NOMO-1 treated with dmso at 0.1 percent for 144 hours (cell line): ENCODE results near the gene NLGN3.

ENCODE experiments used
- DNase-seq: peaks from one replicate; lab custom pipeline; 2025; ENCODE audit not compliant: unreplicated experiment; lab: John Stamatoyannopoulos, UW

The NLGN3 gene

DNA sequence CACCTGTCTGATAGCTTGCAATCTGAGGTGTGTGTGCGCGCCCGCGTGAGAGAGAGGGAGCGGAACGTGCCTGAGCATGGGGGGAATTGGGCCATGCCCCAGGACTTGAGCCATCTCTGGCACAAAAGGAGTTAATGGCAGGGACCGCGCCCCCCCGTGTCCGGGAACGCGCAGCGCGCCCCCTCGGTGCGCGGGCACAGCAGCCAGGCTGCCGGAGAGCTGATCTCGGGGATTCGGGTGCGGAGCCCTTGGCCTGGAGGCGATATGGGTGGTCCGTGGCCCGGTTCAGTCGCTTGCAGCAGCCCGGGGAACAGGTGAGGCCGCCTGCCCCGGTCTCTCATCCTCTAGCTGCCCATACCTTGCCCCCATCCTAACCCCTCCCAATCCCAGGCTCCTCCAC, at the start of gene NLGN3:
NLGN3 (plus strand) TSS at position 191 of the 400 bp plus-strand sequence. CDS start 2,909 bp downstream, outside the sequence.
- DNase-seq: no peak

DNA sequence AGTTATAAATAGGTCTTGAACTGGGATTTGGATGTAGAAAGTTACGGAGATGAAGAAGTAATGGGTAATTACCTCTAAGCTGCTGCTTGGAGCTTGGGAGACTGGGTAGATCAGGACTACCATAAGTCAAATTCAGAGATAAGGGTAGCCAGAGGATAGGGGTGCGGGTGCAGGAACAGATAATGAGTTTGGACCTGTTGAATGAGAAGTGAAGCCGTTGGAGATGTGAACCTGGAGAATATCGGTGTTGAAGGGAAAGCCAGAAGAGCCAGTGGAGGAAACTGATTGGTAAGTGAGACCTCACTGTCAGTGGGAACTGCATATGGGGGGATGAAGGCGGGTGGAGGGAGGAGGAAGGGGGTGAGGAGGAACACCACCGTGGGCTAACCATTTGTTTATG, 49.6 kb upstream of the NLGN3 start:
- DNase-seq: no peak

DNA sequence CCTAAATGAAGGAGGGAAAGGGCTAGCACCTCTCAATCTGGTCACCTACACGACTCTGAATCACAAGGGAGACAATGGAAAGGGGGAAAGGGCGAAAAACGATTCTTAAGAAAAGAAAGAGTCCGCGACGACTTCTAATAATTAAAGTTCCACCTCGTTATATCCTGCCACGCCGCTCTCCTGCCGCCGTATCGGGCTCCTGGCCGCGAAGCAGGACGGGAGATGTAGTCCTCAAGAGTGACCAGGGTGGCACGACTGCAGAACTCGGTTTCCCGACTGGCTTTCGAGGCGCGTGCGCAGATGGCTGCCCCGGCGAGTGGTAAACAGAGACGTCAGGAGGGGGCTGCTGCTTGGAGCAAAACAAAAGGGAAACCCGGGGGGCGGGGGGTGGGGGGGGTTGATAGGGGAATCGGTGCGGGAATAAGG, 49.1 kb upstream of the NLGN3 start, which contains the start of gene FOXO4:
FOXO4 (plus strand) TSS at position 297 of the 426 bp plus-strand sequence. CDS start 678 bp downstream, outside the sequence.
- DNase-seq: peak; percentile 53

DNA sequence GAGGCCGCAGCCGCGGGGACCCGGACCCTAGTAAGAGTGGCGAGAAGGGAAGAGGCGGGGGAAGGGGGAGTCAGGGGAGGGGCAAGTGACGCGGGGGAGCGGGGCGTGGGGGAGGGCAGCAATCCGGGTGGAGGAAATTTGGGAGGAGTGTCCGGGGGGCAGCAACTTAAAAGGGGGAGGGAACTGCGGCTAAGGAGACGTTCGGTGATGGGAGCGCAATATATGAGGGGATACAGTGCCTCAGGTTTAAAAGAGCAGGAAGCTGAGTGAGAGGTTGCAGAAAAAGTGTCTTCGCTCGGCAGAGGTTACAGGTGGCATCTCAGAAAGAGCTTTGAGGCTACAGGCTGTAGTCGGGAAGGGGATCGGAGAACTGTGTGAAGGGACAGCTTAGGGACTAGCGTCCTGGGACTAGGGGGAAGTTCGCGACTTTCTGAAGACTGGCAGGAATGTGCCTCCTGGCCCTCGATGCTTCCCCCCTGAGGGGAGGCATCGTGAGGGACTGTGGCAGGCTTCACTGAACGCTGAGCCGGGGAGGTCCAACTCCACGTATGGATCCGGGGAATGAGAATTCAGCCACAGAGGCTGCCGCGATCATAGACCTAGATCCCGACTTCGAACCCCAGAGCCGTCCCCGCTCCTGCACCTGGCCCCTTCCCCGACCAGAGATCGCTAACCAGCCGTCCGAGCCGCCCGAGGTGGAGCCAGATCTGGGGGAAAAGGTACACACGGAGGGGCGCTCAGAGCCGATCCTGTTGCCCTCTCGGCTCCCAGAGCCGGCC, 48.5 kb upstream of the NLGN3 start:
- DNase-seq: no peak

DNA sequence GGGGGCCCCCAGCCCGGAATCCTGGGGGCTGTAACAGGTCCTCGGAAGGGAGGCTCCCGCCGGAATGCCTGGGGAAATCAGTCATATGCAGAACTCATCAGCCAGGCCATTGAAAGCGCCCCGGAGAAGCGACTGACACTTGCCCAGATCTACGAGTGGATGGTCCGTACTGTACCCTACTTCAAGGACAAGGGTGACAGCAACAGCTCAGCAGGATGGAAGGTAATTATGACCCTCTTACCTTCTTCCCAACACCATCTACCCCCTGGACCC, 47.9 kb upstream of the NLGN3 start:
- no peak for DNase-seq

DNA sequence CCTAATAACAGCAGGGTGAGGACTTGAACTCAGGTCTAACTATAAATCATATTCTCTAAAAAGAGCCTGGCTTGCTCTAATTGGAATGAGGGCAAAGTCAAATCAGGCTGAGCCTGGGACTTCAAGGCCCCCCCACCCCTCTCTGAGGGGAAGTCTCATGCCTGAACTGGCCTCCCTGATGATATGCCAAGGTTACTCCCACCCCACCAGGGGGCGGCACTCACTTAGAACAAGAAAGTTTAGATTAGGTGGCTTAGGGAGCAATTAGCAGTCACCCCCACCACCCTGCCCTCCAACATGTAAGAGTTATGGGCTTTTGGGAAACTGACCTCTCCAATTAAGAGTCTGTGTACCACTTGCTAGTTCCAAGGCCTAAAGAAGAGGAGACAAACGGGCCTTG, 46.3 kb upstream of the NLGN3 start:
- peak; percentile 64 for DNase-seq

DNA sequence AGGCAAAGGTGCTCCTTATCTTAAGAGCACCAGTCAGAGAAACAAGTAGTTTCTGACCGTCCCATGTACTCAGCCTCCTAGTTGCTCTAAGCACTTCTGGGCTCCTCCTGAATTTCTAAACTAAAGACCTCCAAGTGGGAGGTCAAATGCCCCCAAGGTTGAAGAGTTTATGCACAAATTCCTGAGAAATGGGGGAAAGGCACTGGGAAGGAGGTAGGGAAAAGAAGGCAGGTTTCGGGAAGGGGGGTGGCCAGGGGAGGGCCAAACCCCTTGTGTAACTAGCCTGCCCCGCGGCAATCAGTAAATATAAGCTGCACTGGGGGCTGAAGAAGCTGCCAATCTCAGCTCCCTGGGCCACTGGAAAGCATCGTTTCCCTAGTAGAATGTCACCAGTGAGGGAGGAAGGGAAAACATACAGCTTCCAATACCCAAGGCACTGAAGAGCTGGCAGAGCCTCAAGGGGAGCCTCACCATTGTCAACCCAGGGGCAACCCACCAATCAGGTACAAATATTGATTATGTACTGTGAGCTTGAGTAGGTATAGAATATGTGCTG, 45.6 kb upstream of the NLGN3 start:
- DNase-seq: no peak

DNA sequence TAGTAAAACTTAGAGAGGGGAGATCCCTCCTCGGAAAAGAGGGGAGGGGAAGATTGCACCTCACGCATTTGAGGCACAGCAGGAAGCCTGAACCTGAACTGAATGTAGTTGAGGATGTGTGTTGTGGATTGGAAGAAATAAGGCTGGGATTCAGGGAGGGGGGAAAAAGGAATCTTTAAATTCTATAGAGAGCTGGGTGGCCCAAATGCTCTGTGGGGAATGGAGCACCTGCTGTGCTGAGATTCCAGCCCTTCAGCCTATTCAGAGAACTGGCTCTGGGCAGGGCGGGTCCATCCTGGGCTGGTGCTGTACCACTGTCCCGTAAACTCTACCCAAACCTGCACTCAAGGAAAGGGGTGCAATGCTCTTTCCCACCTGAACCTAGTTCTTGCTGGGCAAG, 44.9 kb upstream of the NLGN3 start:
- no peak for DNase-seq

DNA sequence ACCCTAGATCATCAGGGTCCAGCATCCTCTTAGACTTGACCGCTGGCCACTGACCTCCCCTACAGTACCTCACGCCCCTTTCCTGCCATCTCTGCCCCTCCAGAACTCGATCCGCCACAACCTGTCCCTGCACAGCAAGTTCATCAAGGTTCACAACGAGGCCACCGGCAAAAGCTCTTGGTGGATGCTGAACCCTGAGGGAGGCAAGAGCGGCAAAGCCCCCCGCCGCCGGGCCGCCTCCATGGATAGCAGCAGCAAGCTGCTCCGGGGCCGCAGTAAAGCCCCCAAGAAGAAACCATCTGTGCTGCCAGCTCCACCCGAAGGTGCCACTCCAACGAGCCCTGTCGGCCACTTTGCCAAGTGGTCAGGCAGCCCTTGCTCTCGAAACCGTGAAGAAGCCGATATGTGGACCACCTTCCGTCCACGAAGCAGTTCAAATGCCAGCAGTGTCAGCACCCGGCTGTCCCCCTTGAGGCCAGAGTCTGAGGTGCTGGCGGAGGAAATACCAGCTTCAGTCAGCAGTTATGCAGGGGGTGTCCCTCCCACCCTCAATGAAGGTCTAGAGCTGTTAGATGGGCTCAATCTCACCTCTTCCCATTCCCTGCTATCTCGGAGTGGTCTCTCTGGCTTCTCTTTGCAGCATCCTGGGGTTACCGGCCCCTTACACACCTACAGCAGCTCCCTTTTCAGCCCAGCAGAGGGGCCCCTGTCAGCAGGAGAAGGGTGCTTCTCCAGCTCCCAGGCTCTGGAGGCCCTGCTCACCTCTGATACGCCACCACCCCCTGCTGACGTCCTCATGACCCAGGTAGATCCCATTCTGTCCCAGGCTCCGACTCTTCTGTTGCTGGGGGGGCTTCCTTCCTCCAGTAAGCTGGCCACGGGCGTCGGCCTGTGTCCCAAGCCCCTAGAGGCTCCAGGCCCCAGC, 43.8 kb upstream of the NLGN3 start:
- DNase-seq: no peak

DNA sequence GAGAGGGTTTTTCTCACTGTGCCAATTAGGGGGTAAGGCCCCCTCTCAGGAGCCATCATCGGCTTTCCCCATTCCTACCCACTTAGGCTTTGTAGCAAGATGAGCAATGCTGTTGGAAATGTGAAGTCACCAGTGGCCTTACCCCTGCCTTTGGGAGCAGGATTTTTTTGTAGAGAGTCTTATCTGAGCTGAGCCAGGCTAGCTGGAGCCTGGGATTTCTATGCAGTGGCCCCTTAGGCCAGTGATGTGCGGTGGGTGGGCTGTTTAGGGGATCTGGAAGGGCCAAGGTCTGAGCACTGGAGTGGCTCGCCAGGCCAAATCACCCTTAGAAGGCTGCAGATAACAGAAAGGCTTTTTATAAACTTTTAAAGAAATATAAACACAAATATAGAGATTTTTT, 42.3 kb upstream of the NLGN3 start:
- no peak for DNase-seq

DNA sequence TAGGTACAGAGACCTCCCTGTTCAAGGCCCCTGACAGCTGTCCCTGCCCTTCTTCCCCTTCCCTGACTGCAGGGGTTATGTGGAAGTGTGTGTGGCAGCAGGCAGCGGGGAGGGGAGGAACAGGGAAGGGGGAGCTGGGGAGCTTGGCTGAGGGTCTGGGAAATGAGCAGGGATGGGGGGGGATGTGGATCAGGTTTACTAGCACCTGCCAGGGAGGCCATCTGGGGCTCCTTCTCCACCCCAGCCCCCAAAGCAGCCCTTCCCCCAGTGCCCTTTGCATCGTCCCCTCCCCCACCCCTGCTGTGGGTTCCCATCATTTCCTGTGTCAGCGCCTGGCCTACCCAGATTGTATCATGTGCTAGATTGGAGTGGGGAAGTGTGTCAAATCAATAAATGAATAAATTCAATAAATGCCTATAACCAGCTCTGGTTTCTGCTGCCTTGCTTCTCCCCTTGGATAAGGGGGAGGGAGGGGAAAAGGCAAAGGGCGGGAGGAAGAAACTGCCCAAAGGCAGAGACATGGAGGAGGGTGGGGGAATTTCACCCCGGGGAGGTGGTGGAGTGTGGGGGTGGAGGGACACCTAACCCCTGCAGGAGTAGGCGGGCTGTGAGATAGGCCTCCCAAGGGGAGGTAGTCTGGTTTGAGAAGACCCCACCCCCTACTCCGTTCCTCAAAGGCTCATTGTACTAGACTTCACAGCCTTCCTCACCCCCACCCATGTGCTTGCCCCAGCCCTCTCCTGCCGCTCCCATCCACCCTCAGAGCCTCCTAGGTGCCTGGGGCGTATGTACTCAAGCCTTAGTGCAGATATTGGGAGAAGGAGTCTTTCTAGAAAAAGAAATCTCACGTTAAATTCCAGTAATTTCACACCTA, 41.3 kb upstream of the NLGN3 start:
- no peak for DNase-seq

DNA sequence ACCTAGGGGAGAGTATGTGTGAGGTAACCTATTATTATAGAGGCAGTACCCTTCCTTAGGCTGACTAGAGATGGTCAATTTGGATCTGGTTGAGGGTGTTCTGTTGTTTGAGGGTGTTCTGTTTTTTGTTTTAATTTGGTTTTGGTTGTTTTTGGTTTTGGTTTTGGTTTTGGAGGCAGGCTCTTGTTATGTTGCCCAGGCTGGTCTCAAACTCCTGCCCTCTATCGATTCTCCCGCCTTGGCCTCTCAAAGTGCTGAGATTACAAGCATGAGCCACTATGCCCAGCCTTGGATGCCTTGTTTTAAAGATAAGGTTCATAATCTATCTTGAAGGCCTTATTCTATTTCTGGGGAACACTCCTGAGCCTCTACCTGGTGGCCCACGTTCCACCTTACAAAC, 39.0 kb upstream of the NLGN3 start:
- no peak for DNase-seq

DNA sequence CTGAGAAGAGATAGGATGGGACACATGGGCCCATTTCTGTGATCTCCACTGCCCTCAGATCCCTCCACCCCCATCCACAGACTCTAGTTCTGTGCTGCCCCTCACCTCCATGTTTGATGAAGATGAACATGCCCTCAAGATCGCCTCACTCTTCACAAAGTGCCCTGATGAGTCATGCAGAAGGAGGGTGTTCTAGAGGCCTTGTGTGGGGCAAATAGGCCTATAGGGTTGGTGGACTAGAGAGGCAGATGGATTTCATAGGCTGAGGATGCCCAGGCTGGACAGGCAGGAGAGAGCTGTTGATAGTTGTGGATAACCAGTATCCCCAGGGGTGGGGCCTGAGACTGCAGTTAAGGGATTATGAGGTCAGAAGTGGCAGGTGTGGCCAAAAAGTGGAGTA, 38.2 kb upstream of the NLGN3 start, which contains the start of gene CXorf65:
CXorf65 (minus strand) TSS at position 314 of the 400 bp plus-strand sequence; CDS start at position 130, 184 bp downstream.
- peak; percentile 20 for DNase-seq

DNA sequence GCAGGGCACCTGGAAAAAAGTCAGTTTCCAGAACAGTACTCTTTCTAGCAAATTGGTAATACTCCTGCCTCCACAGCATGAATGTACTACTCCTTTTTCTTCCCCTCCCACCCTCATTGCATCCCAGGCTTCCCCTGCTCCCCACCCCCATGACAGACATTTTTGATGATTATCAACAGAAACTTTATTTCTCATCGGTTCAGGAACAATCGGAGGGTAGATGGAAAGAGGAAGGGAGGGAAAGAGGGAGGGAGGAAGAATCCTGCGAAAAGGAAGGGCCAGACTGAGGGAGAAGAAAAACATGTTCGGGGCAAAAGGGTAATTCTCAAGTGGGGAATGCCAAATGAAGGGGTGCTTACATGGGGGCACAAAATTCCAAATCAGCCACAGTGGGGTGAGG, 37.4 kb upstream of the NLGN3 start:
- no peak for DNase-seq

DNA sequence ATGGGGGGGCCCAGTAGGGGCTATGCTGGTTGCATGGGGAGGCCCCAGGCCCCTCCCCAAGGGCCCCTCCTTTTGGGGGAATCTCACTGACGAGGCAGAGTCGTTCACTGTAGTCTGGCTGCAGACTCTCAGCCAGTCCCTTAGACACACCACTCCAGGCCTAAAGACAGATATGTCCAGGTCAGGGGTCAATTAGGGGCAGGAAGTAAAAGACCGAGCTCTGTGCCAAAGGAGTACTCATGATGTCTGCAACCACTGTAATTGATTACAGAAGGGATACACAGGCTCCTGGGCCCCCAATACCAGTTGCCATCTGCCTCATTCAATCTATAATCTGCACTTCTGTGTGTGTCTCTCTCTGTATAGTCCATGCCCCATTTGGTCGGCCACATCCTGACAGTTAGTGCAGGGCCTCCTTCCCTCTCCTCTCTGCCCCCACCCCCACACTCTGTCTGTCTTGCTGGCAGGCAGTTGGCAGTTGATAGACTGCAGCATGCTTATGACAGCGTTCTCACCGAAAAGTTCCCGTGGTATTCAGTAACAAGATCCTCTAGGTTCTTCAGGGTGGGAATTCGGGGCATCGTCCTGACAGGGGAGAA, 36.8 kb upstream of the NLGN3 start:
- peak; percentile 26 for DNase-seq

DNA sequence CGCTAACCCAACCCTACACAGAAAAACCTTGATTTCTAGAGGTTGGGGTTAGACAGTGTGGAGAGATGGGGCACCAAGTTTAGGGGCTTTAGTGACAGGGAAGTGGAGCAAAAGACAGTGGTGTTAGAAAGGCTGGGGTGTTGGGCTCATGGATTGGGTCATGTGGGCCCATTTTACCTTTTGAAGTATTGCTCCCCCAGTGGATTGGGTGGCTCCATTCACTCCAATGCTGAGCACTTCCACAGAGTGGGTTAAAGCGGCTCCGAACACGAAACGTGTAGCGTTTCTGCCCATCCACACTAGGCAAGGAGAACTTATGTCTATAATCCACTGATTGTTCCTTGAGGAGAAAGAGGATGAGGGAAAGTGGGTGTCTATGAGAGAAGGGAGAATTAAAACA, 35.6 kb upstream of the NLGN3 start:
- DNase-seq: no peak

DNA sequence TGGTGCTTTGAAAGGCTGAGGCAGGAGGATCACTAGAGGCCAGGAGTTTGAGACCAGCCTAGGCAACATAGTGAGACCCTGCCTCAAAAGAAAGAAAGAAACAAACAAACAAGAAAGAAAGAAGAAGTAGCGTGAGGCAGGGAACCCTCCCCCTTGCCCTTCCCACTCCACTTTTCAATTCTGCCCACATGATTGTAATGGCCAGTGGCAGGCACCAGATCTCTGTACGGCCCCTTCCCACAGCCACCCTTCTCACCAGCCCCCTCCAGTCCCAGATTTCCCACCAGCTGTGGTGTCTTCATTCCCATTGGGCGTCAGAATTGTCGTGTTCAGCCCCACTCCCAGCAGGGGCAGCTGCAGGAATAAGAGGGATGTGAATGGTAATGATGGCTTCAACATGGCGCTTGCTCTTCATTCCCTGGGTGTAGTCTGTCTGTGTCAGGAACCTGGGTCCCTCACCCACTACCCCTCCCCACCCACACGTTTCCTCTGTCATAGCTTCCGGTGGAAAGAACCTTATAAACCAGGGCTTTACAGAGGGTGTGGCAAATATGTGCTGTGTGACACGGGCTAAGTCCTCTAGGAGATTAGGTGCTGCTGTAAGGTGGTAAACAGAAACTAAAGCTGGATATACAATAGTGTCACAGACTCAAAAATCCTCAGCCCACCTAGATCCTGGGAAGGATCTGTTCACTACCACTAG, 33.3 kb upstream of the NLGN3 start, which contains the start of gene IL2RG:
IL2RG (minus strand) TSS at position 437 of the 703 bp plus-strand sequence; CDS start at position 399, 38 bp downstream.
- DNase-seq: no peak

DNA sequence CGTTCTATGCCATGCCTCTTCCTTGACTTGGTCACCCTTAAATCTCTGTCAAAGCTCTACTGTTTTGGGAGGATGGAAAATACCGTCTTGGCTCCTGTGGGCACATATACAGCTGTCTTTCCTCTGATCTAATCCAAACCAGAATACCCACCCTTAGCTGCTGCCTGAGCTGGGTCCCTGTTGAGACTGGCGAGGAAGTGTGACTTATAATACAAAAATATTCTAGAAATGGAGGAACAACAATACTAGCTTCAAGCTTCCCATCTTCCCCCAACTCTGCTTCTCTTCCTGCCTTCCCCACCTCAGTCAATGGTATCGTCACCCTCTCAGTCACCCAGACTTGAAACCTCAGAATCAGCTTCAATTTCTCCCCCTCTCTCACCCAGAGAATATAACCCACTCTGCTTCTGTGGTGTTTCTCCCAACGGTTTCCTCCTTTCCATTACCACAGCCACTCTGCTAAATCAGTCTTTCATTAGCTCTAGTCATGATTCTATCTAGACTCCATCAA, 32.7 kb upstream of the NLGN3 start:
- no peak for DNase-seq

DNA sequence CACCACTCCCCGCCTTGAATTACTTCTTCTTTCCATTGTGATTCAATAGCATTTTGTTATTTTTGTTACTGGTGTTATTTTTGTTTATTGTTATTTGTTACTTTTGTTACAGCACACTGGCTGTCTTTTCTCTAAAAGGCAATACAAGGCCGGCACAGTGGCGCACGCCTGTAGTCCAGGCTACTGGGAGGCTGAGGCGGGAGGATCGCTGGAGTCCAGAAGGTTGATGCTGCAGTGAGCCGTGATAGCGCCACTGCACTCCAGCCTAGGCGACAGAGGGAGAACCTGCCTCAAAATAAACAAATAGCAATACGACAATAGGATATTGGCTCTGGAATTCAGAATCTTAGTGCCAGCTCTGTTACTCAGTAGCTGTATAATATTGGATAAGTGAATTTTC, 27.3 kb upstream of the NLGN3 start:
- no peak for DNase-seq
